Activated naive CD4-positive, alpha-beta T cell treated with anti-CD3 and anti-CD28 coated beads, Interleukin-2, amount 50 U/mL, for 72 hours (primary cell): Measurements from ENCODE around the gene FAM219B. TPM values are rescaled to one million over a fixed set of nuclear protein-coding genes. Genes with fewer than 3 reads are reported as not detected.
A peak's percentile ranks its signal among the peaks of the same experiment; 100 is the strongest.

Experiments
- ATAC-seq, 2 donors: fragments of 150-1000 bp; cut with Tn5 transposase; 2 replicates each; pipeline ENCODE4 v1.10.0; 2021; ENCODE audit warnings: mild to moderate bottlenecking in 2 of 2, moderate library complexity in 2 of 2
- DNase-seq, 2 donors: peaks; one replicate each; pipeline ENCODE4 v3.0.0; 2021 to 2022; ENCODE audit warnings: low spot score in 2 of 2
- H3K27ac Mint-ChIP-seq, 2 donors: one replicate each; pipeline ENCODE4 v1.8.0; 2022; ENCODE audit warnings: mild to moderate bottlenecking in 2 of 2, mixed read lengths in 2 of 2
- H3K36me3 Mint-ChIP-seq, 2 donors: one replicate each; pipeline ENCODE4 v1.8.0; 2022; ENCODE audit warnings: mixed read lengths in 2 of 2
- H3K9me3 Mint-ChIP-seq, 2 donors: one replicate each; pipeline ENCODE4 v1.8.0; 2022; ENCODE audit warnings: mixed read lengths in 2 of 2
- total RNA-seq, 2 donors: library from RNA; stranded (reverse); gene quantifications; one replicate each; pipeline ENCODE4 v1.2.3, GENCODE V29; 2022

FAM219B gene
- total RNA-seq, 2 donors from 2014 or later, result 61.7 to 66.2 TPM

DNA sequence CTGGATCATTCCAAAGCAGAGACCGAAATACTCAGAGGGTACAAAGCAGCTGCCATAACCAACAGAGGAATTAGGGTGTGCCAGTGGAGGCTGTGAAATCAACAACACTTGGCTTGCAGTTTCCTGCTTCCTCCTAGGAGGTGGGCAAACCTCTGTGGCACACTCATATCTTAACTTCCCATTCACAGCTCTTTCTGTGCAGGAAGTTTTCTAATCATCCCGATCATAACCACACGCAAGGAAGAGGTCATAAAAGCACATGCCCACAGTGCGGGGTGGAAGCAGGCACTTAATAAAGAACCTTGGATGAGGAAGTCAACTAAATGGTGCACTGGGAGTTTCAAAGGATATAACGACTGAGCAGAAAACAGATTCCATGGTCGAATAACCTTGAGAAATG is 38.6 kb downstream of the FAM219B start:
- ATAC-seq, result peak in 1 of 2 donors; percentile 17
- Mint-ChIP-seq H3K27ac (peak overlapping the region; percentile 70 to 73), H3K36me3 (peaks cover 19 to 31% of the 10 kb centered on the region in 2 donors), H3K9me3 (no peaks in the 10 kb centered on the region)
- no peak for DNase-seq

DNA sequence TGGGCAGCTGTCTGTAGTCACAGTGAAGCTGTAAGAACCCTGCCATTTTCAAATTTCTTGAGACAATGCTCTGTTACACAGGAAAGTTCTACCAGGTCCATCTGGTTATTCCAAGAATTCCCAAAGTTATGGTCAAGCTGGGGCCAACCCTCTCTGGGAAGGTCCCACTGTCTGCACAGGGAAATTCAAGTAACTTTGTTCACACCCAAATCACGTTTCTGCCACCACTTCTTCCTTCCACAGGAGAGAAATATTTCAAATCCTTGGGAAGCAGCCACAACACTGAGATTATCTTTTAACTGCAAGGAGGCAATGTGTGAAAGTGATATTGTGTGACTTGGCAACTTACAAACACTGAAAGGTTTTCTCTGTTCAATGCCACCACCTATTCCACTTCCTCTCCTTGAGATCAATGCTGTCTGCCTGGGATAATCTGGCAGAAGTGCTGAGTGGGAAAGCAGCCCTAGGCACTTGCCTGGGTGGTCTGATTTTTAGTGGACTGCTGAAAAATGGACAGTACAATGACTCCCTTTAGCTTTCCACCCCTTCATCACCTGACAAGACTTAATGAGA is 39.1 kb downstream of the FAM219B start:
- peak overlapping the region; percentile 70 to 73 for H3K27ac Mint-ChIP-seq
- H3K36me3 Mint-ChIP-seq, result peaks cover 14 to 26% of the 10 kb centered on the region in 2 donors
- DNase-seq, result no peak
- no peaks in the 10 kb centered on the region for H3K9me3 Mint-ChIP-seq
- no peak for ATAC-seq

DNA sequence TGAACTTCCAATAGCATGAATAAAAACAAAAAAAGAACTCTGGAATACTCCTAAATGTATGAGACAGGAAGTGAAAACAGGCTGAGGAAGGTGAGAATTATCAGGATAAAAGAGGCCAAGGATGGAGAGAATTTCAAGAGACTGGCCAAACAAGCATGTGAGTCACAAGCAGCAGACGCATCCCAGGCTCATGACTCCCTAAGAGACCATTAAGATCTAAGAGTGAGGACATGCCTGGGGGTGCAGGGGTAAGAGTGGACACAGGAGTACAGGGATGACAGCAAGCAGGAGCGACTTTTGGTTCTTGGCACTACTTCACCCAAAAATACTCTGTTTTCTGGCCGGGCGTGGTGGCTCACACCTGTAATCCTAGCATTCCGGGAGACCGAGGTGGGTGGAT is 40.6 kb downstream of the FAM219B start:
- H3K9me3 Mint-ChIP-seq, result no peaks in the 10 kb centered on the region
- H3K27ac Mint-ChIP-seq, result peak overlapping the region; percentile 10 to 78
- ATAC-seq (no peak), DNase-seq (no peak)
- peaks cover 12 to 22% of the 10 kb centered on the region in 2 donors for H3K36me3 Mint-ChIP-seq

DNA sequence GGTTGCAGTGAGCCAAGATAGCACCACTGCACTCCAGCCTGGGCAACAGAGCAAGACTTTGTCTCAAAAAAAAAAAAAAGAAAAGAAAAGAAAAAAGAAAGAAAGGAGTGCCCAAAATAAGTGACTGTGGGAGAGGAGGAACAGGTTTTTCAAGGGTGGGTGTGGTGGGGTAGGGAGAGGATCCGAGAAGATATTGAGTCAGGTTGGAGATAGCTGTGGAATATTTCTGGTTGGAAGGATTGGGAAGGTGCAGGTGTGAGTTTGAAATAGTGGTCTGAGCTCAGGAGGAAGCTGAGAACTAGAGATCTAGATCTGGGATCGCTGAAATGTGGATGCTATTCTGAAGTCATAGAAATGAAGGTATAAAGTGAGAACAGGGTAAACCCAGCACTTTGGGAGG is 41.3 kb downstream of the FAM219B start:
- DNase-seq, result no peak
- ATAC-seq, result no peak

DNA sequence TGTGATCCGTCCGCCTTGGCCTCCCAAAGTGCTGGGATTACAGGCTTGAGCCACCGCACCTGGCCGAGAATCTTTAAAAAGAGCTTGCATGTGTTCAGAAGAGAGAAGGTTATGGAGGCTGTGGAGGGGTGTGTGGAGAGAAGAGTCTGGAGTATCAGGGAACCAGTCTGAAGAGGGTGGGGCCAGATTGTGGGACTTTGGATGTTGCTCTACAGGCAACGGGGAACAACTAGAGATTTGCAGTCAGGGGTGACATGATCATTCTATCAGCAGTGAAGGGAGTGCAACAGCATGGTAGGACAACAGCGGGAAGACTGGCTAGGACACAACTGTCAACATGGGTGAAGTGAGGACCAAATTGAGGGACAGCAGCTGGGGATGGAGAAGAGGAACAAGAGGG is 42.4 kb downstream of the FAM219B start:
- H3K27ac Mint-ChIP-seq, result peak overlapping the region in 1 of 2 donors; percentile 8
- DNase-seq (no peak), ATAC-seq (no peak)
- peaks cover 4 to 17% of the 10 kb centered on the region in 2 donors for H3K36me3 Mint-ChIP-seq
- H3K9me3 Mint-ChIP-seq, result no peaks in the 10 kb centered on the region

More for the DNA sequence above, 41.3 kb downstream of the FAM219B start:
- Mint-ChIP-seq H3K36me3 (peaks cover 10 to 17% of the 10 kb centered on the region in 2 donors), H3K9me3 (no peaks in the 10 kb centered on the region), H3K27ac (peak overlapping the region; percentile 32 to 78)

DNA sequence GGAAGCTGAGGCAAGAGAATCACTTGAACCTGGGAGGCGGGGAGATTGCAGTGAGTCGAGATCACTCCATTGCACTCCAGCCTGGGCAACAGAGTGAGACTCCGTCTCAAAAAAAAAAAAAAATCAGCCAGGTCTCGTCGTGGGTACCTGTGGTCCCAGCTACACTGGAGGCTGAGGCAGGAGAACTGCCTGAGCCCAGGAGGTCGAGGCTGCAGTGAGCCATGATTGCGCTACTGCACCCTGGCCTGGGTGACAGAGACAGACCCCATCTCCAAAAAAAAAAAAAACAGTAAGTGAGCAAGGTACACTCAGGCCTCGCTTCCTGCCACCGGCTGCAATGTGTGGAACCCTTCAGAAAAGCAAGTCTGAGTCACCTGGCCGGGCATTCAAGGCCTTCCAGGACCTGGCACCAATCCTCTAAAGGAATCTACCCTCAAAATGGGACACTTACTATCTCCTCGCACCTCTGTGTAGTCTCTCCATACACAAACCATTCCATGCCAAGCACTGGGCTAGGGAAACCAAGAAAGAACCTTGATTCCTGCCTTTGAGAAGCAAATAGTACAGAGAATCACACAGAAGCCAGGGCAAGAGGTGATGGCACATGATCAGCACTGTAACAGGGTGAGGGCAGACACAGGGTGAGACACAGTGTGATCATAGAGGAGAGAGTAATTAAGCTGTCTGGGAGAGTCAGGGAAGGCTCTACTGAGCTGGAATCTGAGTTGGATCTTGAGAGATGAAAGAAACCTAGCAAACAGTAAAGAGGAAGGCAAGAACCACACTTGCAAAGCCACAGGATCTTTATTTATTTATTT is 43.2 kb downstream of the FAM219B start:
- peak overlapping the region; percentile 30 to 38 for H3K27ac Mint-ChIP-seq
- ATAC-seq, result peak; percentile 68 to 74
- DNase-seq, result no peak
- H3K36me3 Mint-ChIP-seq, result peaks cover 4 to 21% of the 10 kb centered on the region in 2 donors
- H3K9me3 Mint-ChIP-seq, result no peaks in the 10 kb centered on the region

DNA sequence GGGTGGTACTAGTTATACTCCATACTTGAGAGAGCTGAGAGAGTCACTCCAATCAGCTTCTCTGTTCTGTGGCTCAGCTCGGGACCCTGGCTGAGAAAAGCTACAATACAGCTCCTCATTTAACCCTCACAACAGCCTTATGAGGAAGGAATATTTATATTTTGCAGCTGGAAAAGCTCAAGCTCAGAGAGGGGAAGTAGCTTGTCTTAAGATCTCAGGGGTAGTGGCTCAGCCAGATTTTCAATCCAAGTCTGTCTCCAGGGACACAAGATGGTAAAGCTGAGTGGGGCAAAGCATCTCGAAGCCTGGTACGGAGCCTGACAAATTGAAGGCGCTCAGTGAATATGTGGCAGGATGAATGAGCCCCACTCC is 48.3 kb downstream of the FAM219B start:
- no peak for ATAC-seq

DNA sequence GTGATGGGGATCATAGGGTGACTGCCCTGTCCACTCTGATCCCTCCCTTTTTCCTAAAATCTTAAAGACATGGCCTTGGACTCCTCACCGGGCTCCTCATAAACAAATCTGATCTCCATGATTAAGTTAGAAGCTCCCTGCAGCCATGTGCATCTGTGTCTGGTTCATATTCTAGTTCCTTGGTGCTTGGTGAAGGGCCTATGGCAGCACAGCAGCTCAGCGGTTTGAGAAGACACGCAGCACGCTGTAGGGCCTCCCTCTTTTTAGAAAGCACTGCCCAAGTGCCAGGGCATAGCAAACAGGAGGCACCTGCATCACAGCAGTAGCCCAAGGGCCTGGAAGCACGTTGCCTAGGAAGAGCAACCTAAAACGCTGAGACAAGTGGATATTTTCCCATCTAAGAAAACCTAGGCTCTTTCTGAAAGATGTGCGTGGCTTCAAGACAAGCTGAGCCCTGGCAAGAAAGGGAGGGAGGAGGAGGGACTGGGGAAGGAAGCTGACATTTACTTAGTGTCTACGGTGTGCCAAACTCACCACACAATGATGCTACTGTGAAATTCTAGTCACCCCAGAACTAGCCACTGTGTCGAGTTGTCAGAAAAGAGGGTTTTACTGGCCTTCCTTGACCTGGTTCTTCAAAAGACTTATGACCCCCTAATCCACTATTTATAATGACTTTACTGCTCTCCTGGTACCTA is 48.8 kb downstream of the FAM219B start:
- Mint-ChIP-seq H3K36me3 (peaks cover 0 to 4% of the 10 kb centered on the region in 2 donors), H3K9me3 (no peaks in the 10 kb centered on the region), H3K27ac (peak overlapping the region; percentile 62 to 88)
- peak; percentile 58 to 92 for ATAC-seq
- no peak for DNase-seq

More for the DNA sequence above, 48.3 kb downstream of the FAM219B start:
- peaks cover 0 to 4% of the 10 kb centered on the region in 2 donors for H3K36me3 Mint-ChIP-seq
- DNase-seq, result no peak
- H3K9me3 Mint-ChIP-seq, result no peaks in the 10 kb centered on the region
- H3K27ac Mint-ChIP-seq, result peak overlapping the region; percentile 32 to 62

DNA sequence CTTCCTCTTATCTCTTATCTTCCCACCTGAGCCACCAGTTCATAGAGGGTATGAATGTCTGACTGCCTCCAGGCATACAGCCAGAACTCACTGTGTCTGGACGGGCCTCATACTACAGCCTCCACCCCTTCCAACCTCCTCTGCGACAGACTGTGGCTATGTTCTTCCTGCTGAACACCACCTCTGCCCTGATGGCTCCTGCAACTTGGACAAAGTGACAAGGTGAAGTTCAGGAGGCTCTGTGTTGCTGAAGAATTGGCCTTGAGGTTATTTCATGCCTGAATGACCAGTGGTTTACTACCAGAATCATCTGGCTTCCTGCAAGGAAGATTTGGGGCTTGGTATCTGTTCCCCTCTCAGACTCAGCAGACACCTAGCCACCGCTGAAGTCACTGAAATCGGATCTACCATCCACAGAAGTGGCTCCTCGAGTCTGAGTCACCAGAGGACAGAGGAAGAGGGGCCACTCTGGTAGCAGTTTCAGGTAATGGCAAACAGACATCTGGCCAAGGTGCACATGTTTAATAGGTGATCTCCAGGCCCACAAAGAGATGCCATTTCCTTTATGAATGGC is 49.5 kb downstream of the FAM219B start:
- ATAC-seq (no peak), DNase-seq (no peak)
- H3K36me3 Mint-ChIP-seq, result peaks cover 0 to 4% of the 10 kb centered on the region in 2 donors
- peak overlapping the region; percentile 62 to 90 for H3K27ac Mint-ChIP-seq
- no peaks in the 10 kb centered on the region for H3K9me3 Mint-ChIP-seq

DNA sequence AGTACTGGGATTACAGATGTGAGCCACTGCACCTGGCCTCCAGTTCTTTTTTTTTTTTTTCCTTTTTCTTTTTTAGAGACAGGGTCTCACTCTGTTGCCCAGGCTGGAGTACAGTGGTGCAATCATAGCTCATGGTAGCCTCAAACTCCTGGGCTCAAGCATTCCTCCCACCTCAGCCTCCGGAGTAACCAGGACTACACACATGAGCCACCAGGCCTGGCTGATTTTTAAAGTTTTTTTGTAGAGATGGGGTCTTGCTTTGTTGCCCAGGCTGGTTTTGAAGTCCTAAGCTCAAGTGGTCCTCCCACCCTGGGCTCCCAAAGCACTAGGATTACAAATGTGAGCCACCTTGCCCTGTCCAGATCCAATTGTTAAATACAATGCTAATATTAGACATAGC is 50.1 kb downstream of the FAM219B start:
- ATAC-seq (no peak), DNase-seq (no peak)
- H3K9me3 Mint-ChIP-seq, result no peaks in the 10 kb centered on the region
- H3K27ac Mint-ChIP-seq, result peak overlapping the region in 1 of 2 donors; percentile 86
- H3K36me3 Mint-ChIP-seq, result peaks cover 0 to 4% of the 10 kb centered on the region in 2 donors

DNA sequence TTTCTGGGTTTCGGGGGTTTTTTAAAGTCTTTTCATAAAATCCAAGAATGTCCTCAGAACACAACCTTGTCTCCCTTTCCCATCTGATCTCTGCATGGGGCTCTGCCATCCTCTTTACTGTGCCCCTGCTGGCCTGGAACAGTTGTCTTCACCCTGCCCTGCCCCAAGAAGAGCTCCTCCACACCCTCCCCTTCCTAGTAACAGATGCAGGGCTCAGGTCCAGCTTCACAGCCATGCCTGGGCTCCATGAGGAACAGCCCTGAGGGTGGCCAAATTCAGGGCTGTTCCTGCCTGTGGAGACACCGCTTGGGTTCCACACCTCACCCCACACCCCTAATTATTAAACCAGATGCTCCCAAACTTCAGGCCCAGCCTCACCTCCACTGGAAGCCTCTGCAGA is 50.8 kb downstream of the FAM219B start:
- DNase-seq, result no peak
- H3K36me3 Mint-ChIP-seq, result peaks cover 0 to 4% of the 10 kb centered on the region in 2 donors
- no peak for ATAC-seq
- H3K27ac Mint-ChIP-seq, result peak overlapping the region in 1 of 2 donors; percentile 81
- H3K9me3 Mint-ChIP-seq, result no peaks in the 10 kb centered on the region

DNA sequence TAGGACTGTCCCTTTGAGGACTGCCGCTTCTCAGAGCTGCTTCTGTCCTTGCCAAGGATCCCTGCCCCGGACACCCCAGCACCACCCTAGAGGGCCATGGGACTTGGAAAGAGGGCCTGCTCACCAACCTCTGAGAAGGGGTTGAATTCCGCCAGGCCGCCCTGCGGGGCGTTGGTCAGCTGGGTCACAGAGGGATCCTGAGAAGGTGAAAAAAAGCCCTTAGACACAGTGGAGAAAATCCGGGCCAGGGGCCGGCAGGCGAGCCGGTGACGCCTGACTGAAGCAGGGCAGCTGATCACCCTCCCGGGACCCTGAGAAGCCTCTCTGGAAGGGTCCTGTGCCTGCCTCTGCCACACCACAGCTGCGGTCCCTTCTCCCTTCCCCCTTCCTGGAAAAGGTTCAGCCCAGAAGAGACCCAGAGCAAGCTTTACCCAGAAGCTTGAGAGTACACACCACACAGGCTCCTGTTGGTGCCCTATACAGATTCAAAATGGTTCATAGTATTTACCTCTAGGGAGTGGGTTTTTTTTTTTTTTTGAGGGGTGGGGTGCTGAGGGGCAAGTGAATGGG is 52.1 kb downstream of the FAM219B start:
- no peak for DNase-seq
- ATAC-seq, result no peak
- no peak overlapping the region for H3K27ac Mint-ChIP-seq
- H3K36me3 Mint-ChIP-seq, result peaks cover 0 to 4% of the 10 kb centered on the region in 2 donors
- H3K9me3 Mint-ChIP-seq, result no peaks in the 10 kb centered on the region

DNA sequence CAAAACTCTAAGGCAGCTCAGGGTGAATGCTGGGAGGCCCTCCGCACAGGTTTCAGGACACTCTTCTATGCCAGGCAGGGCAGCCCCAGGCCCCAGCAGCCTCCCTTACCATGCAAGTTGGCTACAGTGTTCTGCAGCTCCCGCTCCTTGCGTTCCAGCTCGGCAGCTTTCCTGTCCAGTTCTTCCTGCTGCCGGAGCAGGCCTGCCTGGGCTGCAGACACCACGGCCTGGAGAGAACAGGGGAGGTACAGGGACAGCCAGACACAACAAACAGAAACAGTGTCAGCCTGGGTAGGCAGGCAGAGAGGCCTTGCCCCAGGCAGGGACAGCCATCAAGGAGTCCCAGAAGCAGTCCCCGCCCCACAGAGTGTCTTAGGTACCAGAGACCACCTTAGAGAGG is 54.7 kb downstream of the FAM219B start:
- H3K36me3 Mint-ChIP-seq, result peaks cover 0 to 13% of the 10 kb centered on the region in 2 donors
- no peak for DNase-seq
- H3K9me3 Mint-ChIP-seq, result no peaks in the 10 kb centered on the region
- ATAC-seq, result no peak
- H3K27ac Mint-ChIP-seq, result peak overlapping the region; percentile 45 to 66

DNA sequence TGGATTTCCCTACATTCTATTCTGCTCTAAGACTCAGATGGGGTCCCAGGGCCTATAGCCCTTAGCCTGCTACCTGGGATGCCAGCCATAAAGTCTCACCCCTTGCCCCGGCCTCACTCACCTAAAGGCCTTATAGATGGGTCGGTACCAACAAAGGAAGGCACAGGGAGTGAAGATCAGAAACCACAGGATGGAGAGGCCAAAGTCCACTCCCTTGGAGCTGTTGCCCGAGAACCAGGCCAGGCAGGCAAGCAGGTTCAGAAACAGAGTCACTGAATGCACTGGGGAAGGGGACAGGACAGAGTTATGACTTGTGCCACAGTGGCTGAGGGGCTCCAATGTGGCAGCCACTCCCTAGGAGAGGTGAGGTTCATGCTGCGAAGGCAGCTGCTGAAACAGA is 56.3 kb downstream of the FAM219B start:
- H3K36me3 Mint-ChIP-seq, result peaks cover 0 to 13% of the 10 kb centered on the region in 2 donors
- ATAC-seq (no peak), DNase-seq (no peak)
- H3K9me3 Mint-ChIP-seq, result no peaks in the 10 kb centered on the region
- H3K27ac Mint-ChIP-seq, result peak overlapping the region in 1 of 2 donors; percentile 44
